OCI-M2 (cell line): ENCODE measurements around the gene COMMD1.
"Not testable (repeated sequence)": the region's sequence is repeated elsewhere in the genome, so short reads cannot be mapped to it uniquely, and the experiment has no call there.

Experiments
- DNase-seq: peaks from one replicate; lab custom pipeline; 2025; ENCODE audit not compliant: unreplicated experiment; lab: John Stamatoyannopoulos, UW

COMMD1 gene

DNA sequence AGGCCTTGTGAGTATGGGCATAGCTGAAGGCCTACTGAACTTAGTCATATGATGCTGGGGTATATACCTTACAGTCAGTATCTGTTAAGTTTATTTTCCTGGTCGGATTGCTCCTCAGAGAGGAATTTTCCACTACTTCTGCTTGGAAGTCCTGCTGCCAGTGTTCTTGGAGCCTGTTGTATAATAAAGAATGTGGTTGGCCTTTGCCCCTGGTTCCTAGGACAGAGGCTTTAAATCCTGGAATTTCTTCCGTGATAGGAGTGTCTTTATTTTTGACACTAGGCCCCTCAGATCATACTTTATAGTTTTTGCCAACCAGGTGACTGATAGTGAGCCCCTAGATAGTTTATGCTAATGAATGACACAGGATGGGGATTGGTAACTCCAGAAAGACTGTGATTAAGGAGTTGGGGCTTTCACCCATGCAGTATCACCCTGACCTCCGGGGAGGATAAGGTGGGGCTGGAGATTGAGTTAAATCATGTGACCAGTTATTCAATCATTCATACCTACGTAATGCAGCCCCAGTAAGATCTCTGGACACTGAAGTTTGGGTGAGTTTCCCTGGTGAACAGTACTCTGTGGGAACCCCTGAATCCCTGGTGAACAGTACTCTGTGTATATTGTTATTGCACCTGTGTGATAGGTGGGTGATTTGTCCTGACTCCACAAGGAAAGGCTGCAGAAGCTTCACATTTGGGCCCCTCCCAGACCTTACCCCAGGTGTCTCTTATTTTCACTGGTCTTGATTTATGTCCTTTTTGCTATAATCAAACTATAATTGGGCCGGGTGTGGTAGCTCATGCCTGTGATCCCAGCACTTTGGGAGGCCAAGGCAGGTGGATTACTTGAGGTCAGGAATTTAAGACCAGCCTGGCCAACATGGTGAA is 56.9 kb downstream of the COMMD1 start:
- DNase-seq: no peak

DNA sequence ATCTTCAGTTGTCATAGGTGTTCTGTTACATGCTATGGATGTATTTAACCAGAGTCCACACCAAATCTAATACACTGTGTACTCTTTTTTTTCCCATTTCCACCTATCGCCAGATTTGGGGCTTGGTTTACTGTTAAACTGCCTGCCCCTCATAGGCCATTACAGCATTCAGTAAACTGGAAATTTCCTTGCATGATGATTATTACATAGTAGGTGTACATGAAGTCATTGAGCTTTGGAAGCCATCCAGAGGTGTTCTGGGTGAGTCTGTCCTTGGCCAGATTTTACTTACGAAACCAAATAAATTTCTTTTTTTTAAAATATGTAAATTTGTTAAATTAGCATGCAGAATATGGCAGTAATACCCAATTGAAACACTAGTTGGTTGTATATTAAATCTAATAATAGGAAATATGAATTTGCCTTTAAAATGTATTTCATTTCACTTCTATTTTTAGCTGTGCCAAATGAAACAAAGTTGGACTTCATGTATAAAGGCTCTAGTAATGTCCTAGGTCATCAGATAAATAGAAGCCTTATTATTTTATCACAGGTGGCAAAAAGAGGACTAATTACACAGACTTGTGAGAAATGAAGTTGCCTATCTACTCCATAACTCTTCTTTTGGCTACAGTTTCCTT is 60.7 kb downstream of the COMMD1 start:
- DNase-seq: no peak

DNA sequence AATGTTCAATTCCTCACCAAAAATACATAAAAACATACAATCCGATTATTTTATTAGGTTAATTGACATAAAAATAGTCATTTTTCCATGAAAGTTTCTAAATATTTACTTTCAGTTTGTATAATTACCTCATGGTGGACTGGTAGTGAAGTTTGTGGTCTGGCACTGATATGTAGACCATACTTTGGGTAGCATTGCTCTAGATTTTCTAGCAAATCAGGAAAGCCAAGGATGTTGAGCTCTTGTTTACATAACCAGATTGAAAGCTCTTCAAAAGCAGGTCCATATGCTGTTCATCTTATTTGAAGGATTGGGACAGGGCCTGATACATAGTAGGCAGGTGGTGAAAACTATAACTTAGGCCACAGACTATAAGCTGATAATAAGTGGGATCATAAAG is 61.8 kb downstream of the COMMD1 start:
- no peak for DNase-seq

DNA sequence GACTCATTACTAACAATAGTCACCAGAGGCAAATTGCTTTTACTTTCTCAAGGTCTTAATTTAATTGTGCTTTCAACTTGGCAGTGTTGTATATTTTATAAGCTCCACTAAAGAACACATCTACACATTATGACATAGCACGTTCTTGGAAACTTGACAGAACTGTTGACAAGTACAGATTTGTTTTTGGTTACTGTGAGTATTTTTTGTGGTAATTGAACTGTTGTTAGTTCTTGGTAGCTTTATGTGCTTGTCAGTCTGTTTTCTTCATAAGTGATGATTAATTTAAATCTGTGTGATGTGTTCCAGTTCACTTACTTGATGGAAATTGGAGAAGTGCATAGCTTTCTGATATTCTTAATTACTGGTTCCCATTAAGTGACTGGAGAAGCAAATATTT is 63.9 kb downstream of the COMMD1 start:
- no peak for DNase-seq

DNA sequence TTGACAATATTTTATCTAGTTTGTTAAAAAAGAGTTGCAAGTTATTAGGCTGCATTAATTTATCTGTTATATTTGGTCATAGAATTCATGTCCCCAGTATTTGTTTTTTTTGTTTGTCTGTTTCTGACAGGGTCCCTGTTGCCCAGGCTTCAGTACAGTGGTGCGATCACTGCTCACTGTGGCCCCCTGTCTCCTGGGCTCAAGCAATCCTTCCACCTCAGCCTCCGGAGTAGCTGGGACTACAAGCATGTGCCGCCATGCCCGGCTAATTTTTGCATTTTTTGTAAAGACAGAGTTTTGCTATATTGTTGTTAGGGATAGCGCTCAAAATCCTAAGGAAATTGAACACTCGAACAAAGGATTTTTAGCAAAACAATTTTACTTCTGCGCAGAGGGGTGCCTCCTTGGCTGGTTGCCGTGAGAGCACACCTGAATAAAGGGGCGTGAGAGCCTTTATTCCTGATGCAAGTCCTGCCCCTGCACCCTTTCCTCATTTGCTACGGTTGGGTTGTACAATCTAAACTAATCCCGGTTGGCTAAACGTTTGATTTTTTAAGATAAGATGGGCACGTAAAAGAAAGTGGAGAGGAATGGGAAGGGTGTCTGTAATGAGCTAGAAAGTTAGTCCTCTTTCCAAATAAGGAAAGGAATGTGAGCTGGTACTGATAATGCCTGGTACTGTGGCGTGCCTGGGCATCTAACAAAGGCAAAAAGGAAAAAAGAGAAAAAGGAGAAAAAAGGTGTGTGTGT is 65.5 kb downstream of the COMMD1 start:
- DNase-seq: no peak

DNA sequence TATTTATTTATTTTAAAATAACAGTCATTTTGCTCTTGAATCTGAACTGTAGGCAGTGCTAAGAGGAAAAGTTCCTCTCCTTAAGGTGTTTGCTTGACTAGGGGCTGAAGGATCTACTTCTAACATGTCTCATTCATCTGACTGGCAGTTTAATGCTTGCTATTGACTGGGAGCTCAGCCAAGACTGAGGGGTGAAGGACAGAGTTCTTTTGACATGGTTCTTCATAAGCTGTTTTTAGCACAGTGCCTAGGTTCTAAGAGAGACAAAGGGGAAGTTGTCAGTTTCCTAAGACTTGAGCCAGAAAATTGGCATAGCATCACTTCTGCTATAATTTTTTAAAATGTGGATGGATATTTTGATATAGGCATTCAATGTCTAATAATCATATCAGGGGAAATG is 73.0 kb downstream of the COMMD1 start:
- no peak for DNase-seq

DNA sequence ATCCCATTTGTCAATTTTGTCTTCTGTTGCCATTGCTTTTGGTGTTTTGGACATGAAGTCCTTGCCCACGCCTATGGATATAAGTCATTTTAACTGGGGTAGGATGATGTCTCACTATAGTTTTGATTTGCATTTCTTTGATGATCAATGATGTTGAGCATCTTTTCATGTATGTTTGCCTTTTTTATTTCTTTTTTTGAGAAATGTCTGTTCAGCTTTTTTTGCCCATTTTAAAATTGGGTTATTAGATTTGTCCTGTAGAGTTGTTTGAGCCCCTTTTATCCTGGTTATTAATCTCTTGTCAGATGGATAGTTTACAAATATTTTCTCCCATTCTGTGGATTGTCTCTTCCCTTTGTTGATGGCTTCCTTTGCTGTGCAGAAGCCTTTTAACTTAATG is 75.3 kb downstream of the COMMD1 start:
- no peak for DNase-seq

DNA sequence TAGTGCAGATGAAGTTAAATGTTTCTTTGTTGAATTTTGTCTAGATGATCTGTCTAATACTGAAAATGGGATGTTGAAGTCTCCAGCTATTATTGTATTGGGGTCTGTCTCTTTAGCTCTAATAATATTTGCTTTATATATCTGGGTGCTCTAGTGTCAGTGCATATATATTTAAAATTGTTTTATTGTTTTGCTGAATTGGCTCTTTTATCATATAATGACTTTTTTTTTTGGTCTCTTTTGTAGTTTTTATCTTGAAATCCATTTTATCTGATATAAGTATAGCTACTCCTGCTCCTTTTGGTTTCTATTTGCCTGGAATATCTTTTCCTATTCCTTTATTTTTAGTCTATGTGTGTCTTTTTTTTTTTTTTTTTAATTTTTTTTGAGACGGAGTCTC is 79.2 kb downstream of the COMMD1 start:
- no peak for DNase-seq

DNA sequence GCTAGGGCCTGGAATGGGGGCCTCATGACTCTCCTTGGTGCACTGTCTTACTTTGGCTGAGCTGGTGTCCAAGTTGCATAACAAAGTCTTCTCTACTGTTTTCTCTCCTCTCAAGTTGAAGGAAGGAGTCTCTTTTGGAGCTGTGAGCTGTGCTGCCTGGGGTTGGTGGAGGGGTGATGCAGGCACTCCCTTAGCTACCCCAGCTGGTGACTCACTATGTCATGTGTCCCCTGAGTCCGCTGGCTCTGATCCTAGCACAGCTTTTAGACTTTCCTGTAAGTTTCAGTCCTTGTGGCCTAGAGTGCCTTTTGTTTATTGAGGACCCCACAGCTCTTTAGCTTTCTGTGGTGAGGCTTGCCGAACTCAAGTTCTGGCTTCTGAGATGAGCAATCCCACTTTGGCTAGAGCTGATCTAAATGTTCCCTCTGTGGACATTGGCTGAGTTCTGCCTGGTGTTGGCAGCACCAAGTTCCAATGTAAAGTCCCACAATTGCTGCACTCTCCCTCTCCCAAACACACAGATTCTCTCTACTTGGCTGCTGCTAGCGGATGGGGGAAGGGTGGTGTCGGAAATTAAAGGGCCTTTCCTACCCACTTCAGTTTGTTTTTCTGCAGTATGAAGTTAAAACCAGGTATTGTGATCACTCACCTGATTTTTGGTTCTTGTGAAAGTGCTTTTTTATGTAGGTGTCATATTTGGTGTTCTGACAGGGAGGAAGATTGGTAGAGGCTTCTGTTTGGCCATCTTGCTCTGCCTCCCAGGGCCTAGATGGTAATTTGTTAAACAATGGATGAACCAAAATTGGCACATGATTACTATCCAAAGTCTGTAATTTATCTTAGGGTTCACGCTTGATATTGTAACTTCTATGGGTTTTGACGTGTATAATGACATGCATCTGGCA is 83.2 kb downstream of the COMMD1 start:
- DNase-seq: no peak

DNA sequence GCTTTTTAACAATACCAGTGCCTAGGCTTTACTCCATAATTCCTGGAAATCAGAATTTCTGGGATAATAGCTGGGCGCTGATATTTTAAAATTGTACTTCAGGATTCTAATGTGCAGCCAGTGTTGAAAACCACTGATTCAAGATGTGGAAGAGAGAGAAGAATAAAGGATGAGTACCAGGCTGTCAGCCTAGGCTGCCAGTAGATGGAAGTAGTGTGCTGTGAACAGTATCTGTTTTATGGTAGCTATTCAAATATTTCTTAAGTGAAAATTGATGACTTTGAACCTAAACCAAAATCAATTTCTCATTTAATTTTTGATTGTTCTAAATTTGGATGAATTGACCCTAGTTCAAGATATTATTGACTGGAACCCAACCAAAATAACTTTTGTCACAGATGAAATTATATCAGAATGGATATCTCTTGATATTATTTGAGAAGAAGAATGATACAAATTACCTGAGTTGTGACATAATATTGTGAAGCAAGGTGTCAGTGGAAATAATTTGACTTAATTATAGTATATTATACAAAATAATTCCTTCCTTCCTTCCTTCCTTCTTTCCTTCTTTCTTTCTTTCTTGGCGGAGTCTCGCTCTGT is 88.0 kb downstream of the COMMD1 start:
- no peak for DNase-seq

DNA sequence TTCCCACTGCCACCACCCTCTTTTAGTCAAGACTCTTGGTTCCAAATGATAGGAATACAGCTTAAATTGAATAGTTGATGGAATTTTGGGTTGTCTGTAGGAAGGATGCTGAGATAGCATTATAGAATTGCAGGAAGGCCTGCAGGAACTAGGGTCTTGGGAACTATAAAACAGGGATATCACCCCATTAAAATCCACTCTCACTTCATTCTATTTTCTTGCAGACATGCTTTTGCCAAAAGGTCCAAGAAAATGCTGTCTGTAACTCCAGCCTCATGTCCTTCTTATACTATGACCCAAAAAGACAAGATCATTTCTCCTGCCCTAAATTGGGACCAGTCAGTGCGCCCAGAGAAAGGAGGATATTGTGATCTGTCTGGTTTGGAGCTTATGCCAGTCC is 89.1 kb downstream of the COMMD1 start:
- no peak for DNase-seq

DNA sequence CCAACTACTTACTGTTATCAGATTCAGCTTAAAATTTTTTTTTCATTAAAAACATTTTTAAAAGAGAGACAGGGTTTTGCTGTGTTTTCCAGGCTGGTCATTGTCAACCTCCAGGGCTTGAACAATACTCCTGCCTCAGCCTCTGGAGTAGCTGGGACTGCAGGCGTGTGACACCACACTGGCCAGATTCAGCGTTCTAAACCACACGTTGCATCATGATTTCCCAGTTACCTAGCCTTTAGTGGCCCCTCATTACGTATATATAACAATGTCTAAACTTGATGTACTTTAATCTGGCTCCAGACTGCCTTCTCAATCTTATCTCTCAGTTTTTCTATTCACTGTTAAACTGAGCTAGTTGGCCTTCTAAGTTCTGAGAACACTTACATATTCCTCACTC is 89.6 kb downstream of the COMMD1 start:
- DNase-seq: no peak

DNA sequence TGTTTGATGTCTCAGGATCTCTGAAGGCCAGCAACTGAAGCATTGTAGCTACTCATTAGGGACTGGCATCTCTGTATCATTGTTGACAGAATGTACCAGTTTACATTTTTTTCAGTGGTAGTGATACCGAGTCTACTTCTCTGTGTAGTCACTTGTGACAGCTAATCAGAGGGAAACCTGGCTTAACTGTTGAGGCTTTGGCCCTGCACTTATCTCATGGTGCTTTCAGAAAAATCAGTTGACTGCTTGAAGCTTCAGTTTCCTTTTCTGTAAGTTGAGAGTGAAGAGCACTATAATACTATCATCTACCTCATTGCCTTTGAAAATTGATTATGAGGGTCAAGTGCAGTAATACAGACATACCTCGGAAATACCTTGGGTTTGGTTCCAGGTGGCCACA is 90.0 kb downstream of the COMMD1 start:
- DNase-seq: no peak

DNA sequence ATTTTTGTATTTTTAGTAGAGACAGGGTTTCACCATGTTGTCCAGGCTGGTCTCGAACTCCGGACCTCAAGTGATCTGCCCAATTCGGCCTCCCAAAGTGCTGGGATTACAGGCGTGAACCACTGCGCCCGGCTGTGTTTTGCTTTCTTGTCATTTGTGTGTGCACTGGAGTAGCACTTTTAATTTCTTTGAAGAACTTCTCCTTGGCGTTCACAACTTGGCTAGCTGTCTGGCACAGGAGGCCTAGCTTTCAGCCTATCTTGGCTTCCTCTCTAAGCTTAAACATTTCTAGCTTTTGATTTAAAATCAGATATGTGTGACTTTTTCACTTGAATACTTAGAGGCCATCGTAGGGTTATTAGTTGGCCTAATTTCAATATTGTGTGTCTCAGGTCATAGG is 93.0 kb downstream of the COMMD1 start:
- no peak for DNase-seq

DNA sequence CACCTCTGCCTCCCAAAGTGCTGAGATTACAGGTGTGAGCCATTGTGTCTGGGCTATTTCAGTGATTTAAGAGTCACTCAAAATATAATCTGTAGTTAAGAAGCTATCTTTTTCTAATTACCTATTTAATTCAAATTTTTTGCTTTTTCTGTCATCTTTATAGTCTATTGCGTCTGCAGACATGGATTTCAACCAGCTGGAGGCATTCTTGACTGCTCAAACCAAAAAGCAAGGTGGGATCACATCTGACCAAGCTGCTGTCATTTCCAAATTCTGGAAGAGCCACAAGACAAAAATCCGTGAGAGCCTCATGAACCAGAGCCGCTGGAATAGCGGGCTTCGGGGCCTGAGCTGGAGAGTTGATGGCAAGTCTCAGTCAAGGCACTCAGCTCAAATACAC is 95.1 kb downstream of the COMMD1 start:
- DNase-seq: no peak

DNA sequence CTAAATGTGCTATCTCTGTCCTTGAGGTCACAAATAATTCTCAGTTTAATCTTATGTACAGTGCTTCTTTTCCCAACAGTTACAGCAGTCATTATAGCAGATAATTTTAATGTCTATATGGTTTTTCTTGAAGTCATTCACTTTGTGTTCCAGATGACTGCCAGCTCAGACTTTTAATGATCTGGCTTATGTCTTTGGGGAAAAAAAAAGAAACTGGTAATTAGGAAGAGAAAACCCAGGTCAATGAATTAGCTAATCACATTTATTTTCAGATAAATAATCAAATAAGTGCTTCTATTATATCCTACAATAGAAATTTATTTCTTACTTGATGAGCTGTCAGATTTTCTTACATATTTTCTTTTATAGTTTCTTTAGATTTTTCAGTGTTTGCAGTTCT is 96.0 kb downstream of the COMMD1 start:
- DNase-seq: no peak

DNA sequence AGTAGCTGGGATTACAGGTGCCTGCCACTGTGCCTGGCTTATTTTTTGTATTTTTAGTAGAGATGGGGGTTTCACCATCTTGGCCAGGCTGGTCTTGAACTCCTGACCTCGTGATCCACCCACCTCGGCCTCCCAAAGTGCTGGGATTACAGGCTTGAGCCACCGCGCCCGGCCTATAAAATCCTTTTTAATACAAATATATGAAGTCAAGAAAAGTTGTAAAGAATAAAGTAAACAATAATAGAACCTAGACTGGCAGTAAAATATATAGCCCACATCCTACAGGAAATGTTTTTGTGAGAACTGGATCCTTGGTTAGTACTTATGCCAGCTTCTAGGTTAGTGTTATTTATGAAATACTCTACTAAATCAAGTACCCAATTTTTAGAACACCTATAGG is 99.0 kb downstream of the COMMD1 start:
- not testable (repeated sequence) for DNase-seq

DNA sequence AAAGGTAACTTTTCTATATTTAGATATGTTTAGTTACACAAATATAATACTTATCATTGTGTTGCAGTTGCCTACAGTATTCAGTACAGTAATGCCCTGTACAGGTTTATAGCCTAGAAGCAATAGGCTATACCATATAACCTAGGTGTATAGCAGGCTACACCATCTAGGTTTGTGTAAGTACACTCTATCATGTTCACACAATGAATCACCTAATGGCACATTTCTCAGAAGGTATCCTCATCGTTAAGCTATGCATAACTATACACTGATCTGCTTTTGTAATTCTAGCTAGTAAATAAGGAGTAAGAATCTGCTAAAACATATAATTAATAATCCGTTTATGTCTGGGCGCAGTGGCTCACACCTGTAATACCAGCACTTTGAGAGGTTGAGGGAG is 102.1 kb downstream of the COMMD1 start:
- DNase-seq: no peak

DNA sequence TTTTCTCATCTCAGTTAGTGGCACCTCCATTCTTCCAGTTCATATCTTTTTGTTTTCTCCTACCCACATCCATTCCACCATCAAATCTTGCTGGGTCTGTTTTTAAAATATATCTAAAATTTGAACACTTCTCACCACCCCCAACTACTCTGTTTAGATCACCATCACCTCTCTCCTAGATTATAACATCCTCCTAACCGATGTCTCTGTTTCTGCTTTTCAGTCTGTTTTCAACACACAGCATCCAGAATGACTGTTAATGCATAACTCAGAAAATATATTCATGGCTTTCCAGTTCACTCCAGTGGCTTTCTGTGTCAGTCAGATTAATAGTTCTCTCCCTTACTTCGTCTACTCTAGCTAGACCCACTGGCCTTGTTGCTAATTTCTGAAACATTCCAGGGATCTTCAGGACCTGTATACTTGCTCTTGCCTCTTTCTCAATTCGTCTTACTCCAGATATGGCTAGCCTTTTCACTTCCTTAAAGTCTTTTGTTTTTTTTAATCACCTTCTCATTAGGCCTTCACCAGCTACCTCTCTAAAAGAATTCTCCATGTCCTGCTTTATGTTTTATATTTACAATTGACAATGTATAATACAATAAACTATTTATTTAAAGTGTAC is 105.3 kb downstream of the COMMD1 start:
- DNase-seq: no peak

DNA sequence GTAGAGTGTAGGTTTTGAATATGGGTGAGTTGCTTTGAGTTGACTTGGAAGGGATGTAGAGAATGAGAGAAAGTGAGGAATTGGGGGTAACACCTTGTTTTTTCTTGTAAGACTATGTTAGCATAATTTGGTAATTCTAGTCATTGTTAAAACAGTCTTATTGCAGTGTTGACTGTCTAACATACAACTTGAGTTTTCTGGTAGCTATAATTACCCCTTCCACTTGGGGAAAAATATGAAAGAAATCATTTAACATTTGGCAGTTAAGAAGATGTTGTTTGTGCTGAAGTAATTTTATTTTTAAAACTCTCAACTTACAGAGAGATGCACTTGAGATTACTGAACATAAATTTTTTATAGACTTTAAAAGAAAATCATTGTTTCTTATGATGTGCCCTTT is 108.2 kb downstream of the COMMD1 start:
- no peak for DNase-seq
